COLO668 (cell line): ENCODE data around the gene SGCA.

ENCODE experiments used
- DNase-seq: peaks from one replicate; lab custom pipeline; 2025; ENCODE audit not compliant: unreplicated experiment; lab: John Stamatoyannopoulos, UW

SGCA gene

GRCh38 chr17:50165867-50166517 is at the start of gene SGCA:
TSS of gene SGCA (plus strand) at chr17:50166005. CDS start at chr17:50166041, 36 bp downstream.
- DNase-seq = no peak

- DNase-seq = peak; percentile 75
These were observed 48.4 kb upstream of the SGCA start for GRCh38 chr17:50117202-50118051.

GRCh38 chr17:50118076-50118827 is 47.6 kb upstream of the SGCA start:
- DNase-seq = no peak

- no peak for DNase-seq
These were observed 47.0 kb upstream of the SGCA start for GRCh38 chr17:50118828-50119218.

- DNase-seq = no peak
These were observed 45.1 kb upstream of the SGCA start for GRCh38 chr17:50120475-50121253.

- DNase-seq = no peak
These were observed 42.9 kb upstream of the SGCA start for GRCh38 chr17:50122945-50123344.

GRCh38 chr17:50123649-50124349 is 42.0 kb upstream of the SGCA start:
- peak; percentile 31 for DNase-seq

- DNase-seq = no peak
These were observed 40.3 kb upstream of the SGCA start for GRCh38 chr17:50125420-50125997.

GRCh38 chr17:50127697-50128361 is 38.0 kb upstream of the SGCA start:
- no peak for DNase-seq

GRCh38 chr17:50128441-50129352 is 37.1 kb upstream of the SGCA start:
- DNase-seq = no peak

GRCh38 chr17:50129353-50129727 is 36.5 kb upstream of the SGCA start:
- no peak for DNase-seq

GRCh38 chr17:50129728-50130558 is 35.9 kb upstream of the SGCA start, which contains the start of gene SAMD14:
TSS of gene SAMD14 (minus strand) at chr17:50130160. CDS start at chr17:50124959, 5,201 bp downstream.
- DNase-seq = peak; percentile 25

- DNase-seq = peak; percentile 58
These were observed 35.1 kb upstream of the SGCA start for GRCh38 chr17:50130559-50131305.

GRCh38 chr17:50132104-50132794 is 33.6 kb upstream of the SGCA start:
- DNase-seq = no peak

GRCh38 chr17:50133028-50133768 is 32.6 kb upstream of the SGCA start:
- no peak for DNase-seq

- no peak for DNase-seq
These were observed 32.1 kb upstream of the SGCA start for GRCh38 chr17:50133769-50134099.
